Urothelium cell line (cell line): ENCODE measurements around the gene GNB1L.
"Not testable (repeated sequence)": the region's sequence is repeated elsewhere in the genome, so short reads cannot be mapped to it uniquely, and the experiment has no call there.

ENCODE experiments used
- DNase-seq: peaks from one replicate; pipeline ENCODE4 v3.0.0; 2011; ENCODE audit warnings: low spot score, mixed read lengths
- FAIRE-seq: peaks from 2 replicates; lab custom pipeline; 2011; peaks lifted over from hg19 to GRCh38; lab: Jason Lieb, UNC

The GNB1L gene

GRCh38 chr22:19784384-19785175 lies 70.1 kb downstream of the GNB1L start:
- FAIRE-seq (no peak), DNase-seq (no peak)

- FAIRE-seq (no peak), DNase-seq (no peak)
Observed at GRCh38 chr22:19783586-19784383, 70.9 kb downstream of the GNB1L start.

GRCh38 chr22:19782533-19782932 lies 72.1 kb downstream of the GNB1L start:
- DNase-seq (no peak), FAIRE-seq (peak; percentile 48)

- FAIRE-seq (no peak), DNase-seq (no peak)
Observed at GRCh38 chr22:19779685-19780268, 74.9 kb downstream of the GNB1L start.

- DNase-seq (no peak), FAIRE-seq (no peak)
Observed at GRCh38 chr22:19779011-19779421, 75.7 kb downstream of the GNB1L start.

- DNase-seq, FAIRE-seq: not testable (repeated sequence)
Observed at GRCh38 chr22:19777192-19777591, 77.5 kb downstream of the GNB1L start.

GRCh38 chr22:19776433-19777031 lies 78.1 kb downstream of the GNB1L start:
- FAIRE-seq, result no peak
- DNase-seq, result no peak

- FAIRE-seq (no peak), DNase-seq (no peak)
Observed at GRCh38 chr22:19775496-19776325, 79.0 kb downstream of the GNB1L start.

GRCh38 chr22:19774628-19775027 lies 80.0 kb downstream of the GNB1L start:
- FAIRE-seq, result peak; percentile 52
- no peak for DNase-seq

- FAIRE-seq, result no peak
- no peak for DNase-seq
Observed at GRCh38 chr22:19773470-19774040, 81.1 kb downstream of the GNB1L start.

- DNase-seq, result no peak
- no peak for FAIRE-seq
Observed at GRCh38 chr22:19772673-19773469, 81.8 kb downstream of the GNB1L start.

GRCh38 chr22:19772422-19772672 lies 82.3 kb downstream of the GNB1L start:
- DNase-seq (no peak), FAIRE-seq (no peak)

- DNase-seq (no peak), FAIRE-seq (peak; percentile 74)
Observed at GRCh38 chr22:19770349-19771220, 84.1 kb downstream of the GNB1L start.

GRCh38 chr22:19769393-19769715 lies 85.3 kb downstream of the GNB1L start:
- DNase-seq, result no peak
- no peak for FAIRE-seq

GRCh38 chr22:19767427-19768341 lies 87.0 kb downstream of the GNB1L start:
- FAIRE-seq, result no peak

GRCh38 chr22:19766511-19767426 lies 87.9 kb downstream of the GNB1L start:
- no peak for FAIRE-seq

More at GRCh38 chr22:19767427-19768341, 87.0 kb downstream of the GNB1L start:
- no peak for DNase-seq

GRCh38 chr22:19766240-19766510 lies 88.5 kb downstream of the GNB1L start:
- no peak for DNase-seq
- FAIRE-seq, result no peak

More at GRCh38 chr22:19766511-19767426, 87.9 kb downstream of the GNB1L start:
- no peak for DNase-seq
